HEK293 (cell line): ENCODE results near the gene KRTAP10-1.

Experiments used
- KLF10 ChIP-seq: fragments of 450-650 bp; IDR thresholded peaks from 2 replicates; pipeline ENCODE4 v1.5.1; 2018; ENCODE audit warnings: missing biosample characterization, mild to moderate bottlenecking, missing genetic modification characterization
- ZNF138 ChIP-seq: fragments of 450-650 bp; formaldehyde crosslinking; IDR thresholded peaks from 2 replicates; pipeline ENCODE4 v1.5.1; 2016; ENCODE audit warnings: missing biosample characterization, missing genetic modification characterization, borderline replicate concordance

DNA sequence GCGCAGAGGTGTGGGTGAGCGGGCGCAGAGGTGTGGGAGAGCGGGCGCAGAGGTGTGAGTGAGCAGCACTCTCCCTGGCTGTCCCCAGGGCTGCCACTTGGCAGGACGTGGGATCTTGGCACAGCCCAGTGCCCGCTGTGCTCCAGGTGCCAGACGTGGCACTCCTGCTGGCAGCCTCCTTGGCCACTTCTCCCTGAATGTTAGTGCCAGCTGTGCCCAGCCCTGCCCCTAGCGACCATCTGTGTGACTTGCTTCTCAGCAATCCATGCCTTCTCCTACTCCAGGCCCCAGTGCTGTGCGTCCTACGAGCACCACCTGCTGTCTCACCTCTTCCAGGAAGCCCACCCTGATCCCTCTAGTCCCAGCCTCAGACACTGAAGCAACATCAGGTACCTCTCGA, 30.5 kb downstream of the KRTAP10-1 start:
- TF ChIP-seq ZNF138 (tag by site-specific recombination), result no peak
- TF ChIP-seq KLF10 (tag by site-specific recombination), result no peak
